HG02884 (cell line): ENCODE results near the gene ANKRD11.
"Not testable (repeated sequence)": the region's sequence is repeated elsewhere in the genome, so short reads cannot be mapped to it uniquely, and the experiment has no call there.

ENCODE experiments used
- ATAC-seq: cut with Tn5 transposase; IDR thresholded peaks from one replicate; pipeline ENCODE4 v1.9.1; 2021; ENCODE audit warnings: mild to moderate bottlenecking, moderate library complexity; ENCODE audit not compliant: unreplicated experiment

Gene ANKRD11

DNA sequence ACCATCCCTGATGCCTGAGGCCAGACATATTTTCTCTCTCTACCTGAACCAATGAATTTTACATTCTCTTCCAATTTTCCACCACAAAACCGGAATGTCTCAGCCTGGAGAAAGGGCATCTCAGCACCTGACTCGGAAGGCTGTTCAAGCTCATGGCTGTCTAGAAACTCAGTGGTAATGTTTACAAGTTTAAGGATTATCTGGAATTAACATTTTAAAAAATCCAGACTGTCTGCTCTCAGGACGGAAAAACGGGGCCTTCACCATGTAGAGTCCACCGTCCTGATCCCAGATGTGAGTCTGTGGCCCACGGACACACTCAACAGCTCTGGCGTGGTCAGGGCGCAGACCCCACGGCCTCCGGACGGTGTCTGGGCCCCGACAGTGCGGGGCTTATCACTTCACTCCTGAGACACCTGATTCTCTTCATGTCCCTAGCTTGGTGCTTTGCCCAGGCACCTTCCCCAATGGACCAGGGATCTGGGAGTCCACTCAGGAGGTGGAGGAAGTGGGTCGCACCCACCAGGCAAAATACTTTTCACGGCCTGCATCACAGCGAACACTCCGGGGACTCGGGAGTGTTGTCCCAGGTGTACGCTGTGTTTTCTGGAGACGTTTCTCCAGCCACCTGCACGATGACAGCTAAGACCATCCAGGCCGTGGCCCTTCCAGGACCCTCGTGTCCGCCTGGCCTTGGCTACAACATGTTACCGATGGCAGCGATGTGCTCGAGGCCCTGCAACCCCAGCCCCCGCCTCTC, 171.3 kb downstream of the ANKRD11 start:
- ATAC-seq: no peak

- ATAC-seq: no peak
Measured at GRCh38 chr16:89318430-89318758, 172.0 kb downstream of the ANKRD11 start.

DNA sequence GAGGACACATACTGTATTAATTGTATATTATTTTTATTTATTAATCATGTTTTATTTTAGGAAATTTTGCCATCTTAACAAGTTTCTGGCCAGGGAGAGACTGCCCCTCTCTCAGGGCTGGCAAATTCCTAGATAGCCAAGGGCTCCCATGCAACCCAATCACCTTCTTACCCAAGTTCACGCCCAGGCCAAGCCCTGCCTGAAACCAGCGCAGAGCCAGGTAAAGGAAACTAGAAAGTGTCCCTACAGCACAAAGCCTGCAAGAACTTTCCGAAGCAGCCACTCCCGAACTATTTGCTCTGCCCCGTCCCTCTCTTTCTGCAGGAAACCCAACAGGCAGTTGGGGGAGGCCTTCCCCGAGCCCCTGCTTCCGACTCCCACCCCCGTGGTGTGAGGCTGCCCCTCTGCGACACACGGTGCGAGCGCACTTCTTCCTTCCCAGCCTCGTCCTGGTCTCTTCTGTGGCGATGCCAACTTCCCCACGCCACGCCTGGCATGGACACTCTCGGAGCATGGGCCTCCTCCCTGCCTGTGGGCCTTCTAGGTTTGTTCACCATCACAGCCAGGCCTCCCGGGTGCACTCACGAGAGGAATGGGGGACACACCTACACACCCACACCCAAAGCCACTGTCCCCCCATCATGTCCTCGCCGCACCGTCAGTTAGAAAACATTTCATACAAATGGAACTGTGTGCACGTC, 172.5 kb downstream of the ANKRD11 start:
- no peak for ATAC-seq

DNA sequence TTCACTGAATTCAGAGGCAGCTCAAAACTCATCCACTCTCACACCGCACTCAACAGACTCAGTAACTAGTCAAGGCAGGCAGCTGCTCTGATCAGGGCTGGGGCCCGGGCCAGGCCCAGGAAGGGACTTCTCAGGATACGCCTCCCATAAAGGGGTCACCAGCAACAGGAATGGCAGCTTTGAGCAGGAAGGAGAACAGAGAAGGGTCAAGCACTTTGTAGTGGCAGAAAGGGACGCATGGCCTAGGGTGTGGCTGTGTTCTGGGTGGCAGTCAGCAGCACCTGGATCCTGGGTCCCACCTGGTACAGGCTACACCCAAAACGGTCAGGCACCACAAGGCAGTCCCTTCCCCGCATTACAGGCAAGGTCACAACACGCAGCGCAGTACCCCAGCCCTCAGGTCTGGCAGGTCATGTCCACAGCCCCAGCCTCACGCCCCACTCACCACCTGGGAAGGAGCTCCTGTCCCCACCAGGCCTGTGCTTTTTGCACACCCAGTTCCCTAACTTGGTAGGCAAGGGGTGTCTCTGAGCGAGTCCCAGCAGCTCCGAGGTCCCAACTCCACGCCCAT, 173.2 kb downstream of the ANKRD11 start:
- no peak for ATAC-seq

DNA sequence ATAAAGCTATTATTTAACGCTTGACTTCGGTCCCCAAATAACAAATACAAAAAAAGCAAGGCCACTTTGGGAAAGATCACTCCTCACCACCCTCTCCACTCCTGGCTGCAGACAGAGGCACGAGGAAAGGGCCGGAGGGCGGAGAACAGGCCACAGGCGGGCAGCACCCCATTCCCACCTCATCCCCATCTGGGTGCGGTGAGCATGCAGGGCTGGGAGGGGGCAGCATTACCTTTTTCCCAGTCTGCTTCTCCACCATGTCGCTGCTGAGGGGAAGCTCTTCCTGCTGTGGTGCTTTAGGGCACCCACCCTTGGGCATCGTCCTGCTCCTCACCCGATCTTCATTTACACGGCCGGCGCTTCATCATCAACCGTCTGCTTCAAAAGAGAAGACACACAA, 173.7 kb downstream of the ANKRD11 start:
- ATAC-seq: no peak

GRCh38 chr16:89315791-89316581, 174.4 kb downstream of the ANKRD11 start:
- peak; percentile 60 for ATAC-seq

DNA sequence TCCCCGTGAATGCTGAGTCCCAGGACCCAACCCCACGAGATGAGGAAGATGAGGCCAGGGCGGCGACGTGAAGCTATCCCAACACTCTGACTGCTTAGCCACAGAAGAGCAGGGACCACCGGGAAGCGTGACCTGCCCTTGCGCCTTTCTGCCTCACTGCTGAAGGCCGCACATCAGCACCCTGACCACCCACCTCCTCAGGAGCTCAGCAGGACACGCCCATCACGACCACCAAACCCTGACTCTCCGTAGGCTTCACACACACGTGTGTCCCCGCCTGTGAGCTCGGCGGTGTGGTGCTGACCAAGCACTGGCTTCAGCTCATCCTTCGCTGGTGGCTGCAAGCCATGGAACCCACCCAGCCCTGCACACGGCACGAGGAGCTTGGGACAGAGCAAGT, 175.1 kb downstream of the ANKRD11 start:
- ATAC-seq: no peak

GRCh38 chr16:89314854-89315253, 175.5 kb downstream of the ANKRD11 start:
- ATAC-seq: no peak

- ATAC-seq: no peak
Measured at GRCh38 chr16:89314357-89314756, 176.0 kb downstream of the ANKRD11 start.

DNA sequence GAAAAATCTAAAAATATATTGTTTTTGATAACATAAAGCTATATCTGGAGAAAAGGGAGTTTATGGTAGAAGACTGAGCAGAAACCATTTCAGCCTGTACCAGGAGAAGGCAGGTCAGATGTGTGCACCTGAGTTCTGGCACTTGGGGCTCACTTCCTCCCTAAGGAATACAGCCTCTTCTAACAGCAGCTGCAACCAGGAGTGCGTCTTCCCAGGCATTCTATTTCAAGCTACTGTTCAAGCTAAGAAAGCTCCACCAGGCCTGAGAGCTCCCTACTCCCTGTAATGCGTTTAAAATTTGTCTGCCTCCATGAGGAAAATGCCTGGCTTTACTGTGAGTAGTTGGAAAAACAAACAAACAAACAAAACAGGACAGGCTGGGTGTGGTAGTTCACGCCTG, 176.8 kb downstream of the ANKRD11 start:
- no peak for ATAC-seq

GRCh38 chr16:89312598-89313299, 177.6 kb downstream of the ANKRD11 start:
- no peak for ATAC-seq

GRCh38 chr16:89312194-89312593, 178.2 kb downstream of the ANKRD11 start:
- no peak for ATAC-seq

GRCh38 chr16:89311636-89312035, 178.7 kb downstream of the ANKRD11 start:
- no peak for ATAC-seq

GRCh38 chr16:89309438-89310122, 180.8 kb downstream of the ANKRD11 start:
- ATAC-seq: no peak

GRCh38 chr16:89308391-89309333, 181.7 kb downstream of the ANKRD11 start:
- no peak for ATAC-seq

DNA sequence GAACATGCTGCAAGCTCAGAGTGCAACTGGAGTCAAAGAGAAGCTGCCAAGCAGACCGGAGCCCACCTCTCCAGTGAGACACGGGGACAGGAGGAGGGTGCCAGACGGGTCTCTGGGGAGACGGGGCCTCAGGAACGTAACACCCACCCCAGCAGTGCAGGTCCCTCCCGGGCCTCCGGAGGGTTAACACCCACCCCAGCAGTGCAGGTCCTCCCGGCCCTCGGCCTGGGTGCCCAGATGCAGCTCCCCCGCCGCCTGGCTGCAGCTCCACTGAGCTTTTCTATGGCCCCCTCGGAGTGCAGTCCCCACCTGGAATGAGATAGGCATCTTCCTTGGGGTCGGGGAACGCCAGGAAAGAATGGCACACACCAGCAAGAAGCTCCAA, 182.9 kb downstream of the ANKRD11 start:
- ATAC-seq: no peak

DNA sequence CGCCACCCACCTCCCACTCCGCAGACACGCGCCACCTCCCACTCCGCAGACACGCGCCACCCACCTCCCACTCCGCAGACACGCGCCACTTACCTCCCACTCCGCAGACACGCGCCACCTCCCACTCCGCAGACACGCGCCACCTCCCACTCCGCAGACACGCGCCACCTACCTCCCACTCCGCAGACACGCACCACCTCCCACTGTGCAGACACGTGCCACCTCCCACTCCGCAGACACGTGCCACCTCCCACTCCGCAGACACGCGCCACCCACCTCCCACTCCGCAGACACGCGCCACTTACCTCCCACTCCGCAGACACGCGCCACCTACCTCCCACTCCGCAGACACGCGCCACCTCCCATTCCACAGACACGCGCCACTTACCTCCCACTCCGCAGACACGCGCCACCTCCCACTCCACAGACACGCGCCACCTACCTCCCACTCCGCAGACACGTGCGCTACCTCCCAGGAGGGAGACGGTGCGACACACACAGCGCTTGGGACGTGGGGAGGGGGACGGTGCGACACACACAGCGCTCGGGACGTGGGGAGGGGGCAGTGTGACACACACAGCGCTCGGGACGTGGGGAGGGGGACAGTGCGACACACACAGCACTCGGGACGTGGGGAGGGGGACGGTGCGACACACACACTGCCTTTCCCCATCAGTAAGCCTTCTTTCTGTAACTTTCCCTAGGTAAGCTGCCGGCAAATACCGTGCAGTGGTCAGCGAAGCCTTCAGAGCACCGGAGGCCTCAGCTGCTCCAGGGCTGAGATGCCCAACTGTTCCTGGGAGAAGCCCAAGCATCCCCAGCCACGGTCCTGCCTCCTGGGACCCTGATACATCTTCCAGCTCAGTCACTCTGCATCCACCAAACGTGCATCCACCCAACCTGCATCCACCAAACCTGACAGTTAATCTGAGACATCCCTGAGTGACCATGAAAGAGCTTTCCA, 183.6 kb downstream of the ANKRD11 start:
- ATAC-seq: not testable (repeated sequence)
